ENCODE data around the gene DCST1. TPM values are rescaled to one million over a fixed set of nuclear protein-coding genes. Genes with fewer than 3 reads are reported as not detected.
A peak's percentile ranks its signal among the peaks of the same experiment; 100 is the strongest.

DCST1 gene
- total and polyA plus RNA-seq, 2 of the 13 experiments (the other 11 are each of a cell fraction or from before 2014, with no cell fraction given): 0.04 TPM; not detected in 1

DNA sequence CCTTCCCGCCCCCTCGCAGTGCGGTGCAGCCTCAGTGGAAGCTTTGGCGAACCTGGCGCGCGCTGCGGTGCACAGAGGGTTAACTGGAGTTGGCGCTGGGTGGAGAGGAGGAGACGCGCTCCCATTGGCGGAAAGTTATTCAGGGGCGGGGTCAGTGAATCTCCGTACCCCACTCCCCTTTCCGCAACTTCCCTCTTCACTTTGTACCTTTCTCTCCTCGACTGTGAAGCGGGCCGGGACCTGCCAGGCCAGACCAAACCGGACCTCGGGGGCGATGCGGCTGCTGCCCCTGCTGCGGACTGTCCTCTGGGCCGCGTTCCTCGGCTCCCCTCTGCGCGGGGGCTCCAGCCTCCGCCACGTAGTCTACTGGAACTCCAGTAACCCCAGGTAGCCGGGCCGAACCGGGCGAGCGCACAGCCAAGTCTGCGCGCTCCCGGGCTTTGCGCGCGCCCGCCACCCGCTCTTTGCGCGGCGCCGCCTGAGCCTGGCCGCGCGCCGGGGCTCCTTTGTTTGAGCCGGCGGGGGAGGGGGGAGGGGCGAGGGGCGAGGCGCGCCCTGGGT is 30.0 kb downstream of the DCST1 start, which contains the start of gene EFNA4 (continued):
- TF ChIP-seq NKX3-1 (CRISPR knock-in tag; IDR thresholded peaks at IDR 0.05) (no peak), ZNF781 (CRISPR knock-in tag; IDR thresholded peaks at IDR 0.05; ENCODE audit: borderline replicate concordance, not compliant biosample characterization) (no peak), ZIK1 (CRISPR knock-in tag; IDR thresholded peaks at IDR 0.05; ENCODE audit: borderline replicate concordance, low read depth) (peak; percentile 63; the same call in 1 of the 2 replicates), NFE2L1 (CRISPR knock-in tag; IDR thresholded peaks at IDR 0.05; ENCODE audit: borderline replicate concordance) (no peak), ZFP62 (CRISPR knock-in tag; IDR thresholded peaks at IDR 0.05) (no peak), ZKSCAN1 (IDR thresholded peaks at IDR 0.05; ENCODE audit: low read length) (no peak), HHEX (CRISPR knock-in tag; IDR thresholded peaks at IDR 0.05) (no peak), HOXA7 (CRISPR knock-in tag; IDR thresholded peaks at IDR 0.05) (no peak), RFX3 (CRISPR knock-in tag; IDR thresholded peaks at IDR 0.05) (no peak), HMG20A (CRISPR knock-in tag; IDR thresholded peaks at IDR 0.05; ENCODE audit: borderline replicate concordance) (no peak), NFATC3 (CRISPR knock-in tag; IDR thresholded peaks at IDR 0.05) (no peak; the same call in 1 of the 2 replicates), MED13 (CRISPR knock-in tag; IDR thresholded peaks at IDR 0.05) (no peak), ZNF556 (CRISPR knock-in tag; IDR thresholded peaks at IDR 0.05; ENCODE audit: borderline replicate concordance) (no peak), ZNF552 (CRISPR knock-in tag; IDR thresholded peaks at IDR 0.05; ENCODE audit: borderline replicate concordance) (no peak), RAD21 (CRISPR knock-in tag; IDR thresholded peaks at IDR 0.05) (no peak), JUNB (CRISPR knock-in tag; IDR thresholded peaks at IDR 0.05; ENCODE audit: borderline replicate concordance) (no peak)
- TF ChIP-seq, protein P1, sequence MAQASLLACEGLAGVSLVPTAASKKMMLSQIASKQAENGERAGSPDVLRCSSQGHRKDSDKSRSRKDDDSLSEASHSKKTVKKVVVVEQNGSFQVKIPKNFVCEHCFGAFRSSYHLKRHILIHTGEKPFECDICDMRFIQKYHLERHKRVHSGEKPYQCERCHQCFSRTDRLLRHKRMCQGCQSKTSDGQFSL (CRISPR knock-in tag; IDR thresholded peaks at IDR 0.05): no peak
- TF ChIP-seq, protein P2, sequence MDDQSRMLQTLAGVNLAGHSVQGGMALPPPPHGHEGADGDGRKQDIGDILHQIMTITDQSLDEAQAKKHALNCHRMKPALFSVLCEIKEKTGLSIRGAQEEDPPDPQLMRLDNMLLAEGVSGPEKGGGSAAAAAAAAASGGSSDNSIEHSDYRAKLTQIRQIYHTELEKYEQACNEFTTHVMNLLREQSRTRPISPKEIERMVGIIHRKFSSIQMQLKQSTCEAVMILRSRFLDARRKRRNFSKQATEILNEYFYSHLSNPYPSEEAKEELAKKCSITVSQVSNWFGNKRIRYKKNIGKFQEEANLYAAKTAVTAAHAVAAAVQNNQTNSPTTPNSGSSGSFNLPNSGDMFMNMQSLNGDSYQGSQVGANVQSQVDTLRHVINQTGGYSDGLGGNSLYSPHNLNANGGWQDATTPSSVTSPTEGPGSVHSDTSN (CRISPR knock-in tag; IDR thresholded peaks at IDR 0.05; ENCODE audit: borderline replicate concordance): no peak
- TF ChIP-seq, protein P3, sequence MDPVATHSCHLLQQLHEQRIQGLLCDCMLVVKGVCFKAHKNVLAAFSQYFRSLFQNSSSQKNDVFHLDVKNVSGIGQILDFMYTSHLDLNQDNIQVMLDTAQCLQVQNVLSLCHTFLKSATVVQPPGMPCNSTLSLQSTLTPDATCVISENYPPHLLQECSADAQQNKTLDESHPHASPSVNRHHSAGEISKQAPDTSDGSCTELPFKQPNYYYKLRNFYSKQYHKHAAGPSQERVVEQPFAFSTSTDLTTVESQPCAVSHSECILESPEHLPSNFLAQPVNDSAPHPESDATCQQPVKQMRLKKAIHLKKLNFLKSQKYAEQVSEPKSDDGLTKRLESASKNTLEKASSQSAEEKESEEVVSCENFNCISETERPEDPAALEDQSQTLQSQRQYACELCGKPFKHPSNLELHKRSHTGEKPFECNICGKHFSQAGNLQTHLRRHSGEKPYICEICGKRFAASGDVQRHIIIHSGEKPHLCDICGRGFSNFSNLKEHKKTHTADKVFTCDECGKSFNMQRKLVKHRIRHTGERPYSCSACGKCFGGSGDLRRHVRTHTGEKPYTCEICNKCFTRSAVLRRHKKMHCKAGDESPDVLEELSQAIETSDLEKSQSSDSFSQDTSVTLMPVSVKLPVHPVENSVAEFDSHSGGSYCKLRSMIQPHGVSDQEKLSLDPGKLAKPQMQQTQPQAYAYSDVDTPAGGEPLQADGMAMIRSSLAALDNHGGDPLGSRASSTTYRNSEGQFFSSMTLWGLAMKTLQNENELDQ (CRISPR knock-in tag; IDR thresholded peaks at IDR 0.05; ENCODE audit: borderline replicate concordance): no peak
- TF ChIP-seq, protein P4, sequence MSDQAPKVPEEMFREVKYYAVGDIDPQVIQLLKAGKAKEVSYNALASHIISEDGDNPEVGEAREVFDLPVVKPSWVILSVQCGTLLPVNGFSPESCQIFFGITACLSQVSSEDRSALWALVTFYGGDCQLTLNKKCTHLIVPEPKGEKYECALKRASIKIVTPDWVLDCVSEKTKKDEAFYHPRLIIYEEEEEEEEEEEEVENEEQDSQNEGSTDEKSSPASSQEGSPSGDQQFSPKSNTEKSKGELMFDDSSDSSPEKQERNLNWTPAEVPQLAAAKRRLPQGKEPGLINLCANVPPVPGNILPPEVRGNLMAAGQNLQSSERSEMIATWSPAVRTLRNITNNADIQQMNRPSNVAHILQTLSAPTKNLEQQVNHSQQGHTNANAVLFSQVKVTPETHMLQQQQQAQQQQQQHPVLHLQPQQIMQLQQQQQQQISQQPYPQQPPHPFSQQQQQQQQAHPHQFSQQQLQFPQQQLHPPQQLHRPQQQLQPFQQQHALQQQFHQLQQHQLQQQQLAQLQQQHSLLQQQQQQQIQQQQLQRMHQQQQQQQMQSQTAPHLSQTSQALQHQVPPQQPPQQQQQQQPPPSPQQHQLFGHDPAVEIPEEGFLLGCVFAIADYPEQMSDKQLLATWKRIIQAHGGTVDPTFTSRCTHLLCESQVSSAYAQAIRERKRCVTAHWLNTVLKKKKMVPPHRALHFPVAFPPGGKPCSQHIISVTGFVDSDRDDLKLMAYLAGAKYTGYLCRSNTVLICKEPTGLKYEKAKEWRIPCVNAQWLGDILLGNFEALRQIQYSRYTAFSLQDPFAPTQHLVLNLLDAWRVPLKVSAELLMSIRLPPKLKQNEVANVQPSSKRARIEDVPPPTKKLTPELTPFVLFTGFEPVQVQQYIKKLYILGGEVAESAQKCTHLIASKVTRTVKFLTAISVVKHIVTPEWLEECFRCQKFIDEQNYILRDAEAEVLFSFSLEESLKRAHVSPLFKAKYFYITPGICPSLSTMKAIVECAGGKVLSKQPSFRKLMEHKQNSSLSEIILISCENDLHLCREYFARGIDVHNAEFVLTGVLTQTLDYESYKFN (CRISPR knock-in tag; conservative IDR thresholded peaks at IDR 0.05): no peak
